GM21390 (cell line): Measurements from ENCODE around the gene SLC16A8.
"Not testable (repeated sequence)": the region's sequence is repeated elsewhere in the genome, so short reads cannot be mapped to it uniquely, and the experiment has no call there.

Experiments used
- ATAC-seq: cut with Tn5 transposase; IDR thresholded peaks from one replicate; pipeline ENCODE4 v1.9.1; 2021; ENCODE audit not compliant: unreplicated experiment

The SLC16A8 gene

DNA sequence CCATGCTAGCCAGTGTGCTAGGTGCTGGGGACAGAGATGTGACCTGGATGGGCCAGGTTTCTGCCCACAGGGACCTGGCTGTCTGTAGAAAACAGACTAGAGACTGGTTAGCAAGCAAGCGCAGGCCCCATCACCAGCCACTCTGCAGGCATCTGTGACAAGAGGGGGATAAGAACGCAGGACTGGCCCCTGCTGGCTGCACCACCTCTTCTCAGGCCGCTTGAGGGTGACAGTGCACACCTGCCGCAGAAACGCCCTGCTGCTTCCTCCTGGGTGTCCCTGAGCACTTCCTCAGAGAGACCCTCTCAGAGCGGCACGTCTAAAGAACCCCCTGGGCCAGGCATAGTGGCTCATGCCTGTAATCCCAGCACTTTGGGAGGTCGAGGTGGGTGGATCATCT, 32.7 kb downstream of the SLC16A8 start:
- no peak for ATAC-seq

DNA sequence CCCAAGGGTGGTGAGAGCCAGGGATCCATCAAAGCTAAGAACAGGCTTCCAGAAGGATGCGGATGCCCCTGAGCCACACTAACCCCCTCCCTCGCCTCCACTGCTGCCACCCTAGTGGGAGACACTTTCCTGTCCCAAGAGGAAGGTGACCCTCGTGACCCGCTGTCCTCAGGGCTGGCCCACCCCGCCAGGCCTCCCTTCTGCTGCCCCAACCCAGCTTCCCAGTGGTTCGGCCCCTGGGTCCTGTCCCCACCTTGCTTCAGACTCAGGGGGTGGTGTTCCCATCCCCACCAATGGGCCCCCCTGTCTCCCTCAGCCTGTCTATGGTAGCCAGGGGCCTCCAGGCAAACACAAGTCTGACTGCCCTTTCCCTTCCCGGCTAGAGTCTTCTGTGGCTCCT, 33.3 kb downstream of the SLC16A8 start:
- no peak for ATAC-seq

DNA sequence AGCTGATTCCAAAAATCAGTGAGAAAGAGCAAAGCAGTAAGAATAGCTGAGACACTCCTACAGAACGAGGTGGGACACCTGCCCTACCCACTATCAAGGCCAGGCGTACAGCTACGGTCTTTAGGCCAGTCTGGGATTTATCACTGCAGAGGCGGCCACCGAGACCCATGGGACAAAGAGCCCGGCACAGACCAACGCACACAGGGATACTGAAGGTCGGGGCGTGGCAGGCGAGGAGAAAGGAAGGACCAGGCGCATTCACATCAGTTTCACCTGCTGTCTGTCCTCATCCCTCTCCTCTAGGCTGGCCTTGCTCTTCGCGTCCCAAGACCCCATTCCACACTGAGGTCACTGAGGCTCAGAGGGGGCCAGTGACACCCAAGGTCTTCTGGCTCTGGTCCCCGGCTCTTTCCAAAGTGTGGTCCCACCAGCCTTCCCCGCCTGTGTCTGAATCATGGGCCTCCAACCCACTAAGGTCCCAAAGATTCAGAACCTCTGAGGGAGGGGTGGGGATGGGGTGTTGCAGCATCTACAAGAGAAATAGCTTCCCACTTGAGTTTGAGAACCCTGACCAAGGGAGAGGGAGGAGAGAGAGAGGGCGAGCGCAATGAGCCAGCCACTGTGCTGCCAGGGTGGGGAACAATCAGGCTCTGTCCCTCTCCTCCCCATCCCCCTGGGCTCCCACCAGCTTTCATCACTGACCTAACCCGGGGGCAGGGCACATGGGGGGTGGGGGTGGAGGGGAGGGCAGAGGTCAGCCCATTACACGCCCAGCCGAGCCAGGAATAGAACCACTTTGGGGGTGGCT, 34.0 kb downstream of the SLC16A8 start:
- no peak for ATAC-seq

DNA sequence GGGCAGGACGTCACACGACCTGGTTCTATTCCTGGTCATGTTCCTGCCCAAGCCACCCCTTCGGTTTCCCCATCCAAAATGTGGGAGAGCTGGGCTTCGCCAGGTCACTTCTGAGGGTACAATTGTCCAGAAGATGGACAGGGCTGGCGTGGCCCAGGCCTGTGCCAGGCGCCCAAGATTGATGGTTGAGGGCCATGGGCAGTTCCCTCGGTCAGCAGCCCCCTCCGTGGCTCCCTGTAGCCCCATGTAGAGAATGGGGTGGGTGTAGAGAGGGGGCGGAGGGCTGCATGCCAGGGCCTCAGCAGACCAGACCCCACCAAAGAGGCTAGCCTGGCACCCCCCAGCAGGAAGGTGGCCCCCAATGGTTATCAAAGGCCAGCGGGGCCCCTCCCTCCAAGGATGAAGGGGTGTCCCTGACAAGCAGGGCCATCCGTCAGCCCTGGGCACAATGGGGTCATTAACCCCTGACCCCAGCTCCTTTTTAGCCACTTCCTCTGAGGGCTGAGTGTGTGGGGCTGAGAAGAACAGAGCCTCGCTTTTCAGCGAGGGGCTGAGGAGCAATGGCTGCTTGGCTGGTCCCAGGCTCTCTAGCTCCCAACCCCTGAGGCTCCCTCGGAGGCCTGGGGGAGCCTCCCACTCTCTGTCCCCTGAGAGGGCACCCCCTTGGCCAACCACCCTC, 37.8 kb downstream of the SLC16A8 start:
- ATAC-seq = no peak

DNA sequence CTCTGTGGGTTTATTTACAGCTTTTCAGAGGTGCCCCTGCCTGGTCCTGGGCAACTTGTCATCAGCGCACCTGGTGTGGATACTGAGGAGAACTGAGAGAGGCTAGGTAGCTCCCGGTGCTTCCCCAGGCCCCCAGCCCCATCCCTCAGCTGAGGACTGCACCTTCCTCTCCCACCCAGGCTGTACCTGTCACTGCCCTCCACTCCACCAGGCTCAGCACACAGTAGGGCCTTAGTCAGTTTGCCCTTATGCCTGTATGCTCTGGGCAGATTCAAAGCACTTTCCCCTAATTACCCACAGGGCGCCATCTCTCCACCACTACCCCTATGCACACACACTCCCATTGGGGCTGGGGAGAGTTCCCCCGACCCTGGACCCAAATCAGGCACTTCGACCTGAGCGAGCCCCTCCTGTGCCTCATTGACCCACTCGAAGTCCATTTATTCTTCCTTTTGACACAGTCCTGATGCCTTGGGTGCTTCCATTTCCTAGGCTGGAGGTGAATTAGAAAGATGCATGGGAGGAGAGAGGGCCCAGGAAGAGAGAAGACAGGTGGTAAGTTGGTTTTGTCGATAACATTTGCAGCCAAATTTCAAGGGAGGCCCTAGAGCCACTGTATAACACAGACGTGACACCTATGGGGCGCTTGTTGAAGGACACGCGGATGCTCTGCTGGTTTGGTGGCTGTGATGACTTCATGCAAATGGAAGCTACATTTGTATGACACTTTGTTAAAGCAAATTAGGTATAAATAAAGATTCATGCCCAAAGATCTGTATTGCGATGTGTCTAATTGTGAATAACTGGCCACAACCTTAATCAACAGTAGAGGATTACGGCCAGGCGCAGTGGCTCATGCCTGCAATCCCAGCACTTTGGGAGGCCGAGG, 40.6 kb downstream of the SLC16A8 start:
- no peak for ATAC-seq

DNA sequence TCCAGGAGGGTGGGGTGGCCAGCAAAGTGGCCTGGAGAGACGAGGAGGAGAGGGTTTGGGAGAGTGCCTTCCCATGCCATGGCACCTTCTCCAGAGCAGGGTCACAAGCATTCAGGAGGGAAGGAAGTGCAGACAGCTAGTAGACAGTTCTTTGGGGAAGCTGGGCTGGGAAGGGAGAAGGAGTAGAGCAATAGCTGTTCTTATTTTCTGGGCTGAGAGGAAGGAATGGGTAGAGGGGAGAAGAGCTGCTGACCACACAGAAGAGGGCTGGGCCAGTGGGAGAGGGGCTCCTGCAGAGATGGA, 41.5 kb downstream of the SLC16A8 start:
- ATAC-seq = no peak

DNA sequence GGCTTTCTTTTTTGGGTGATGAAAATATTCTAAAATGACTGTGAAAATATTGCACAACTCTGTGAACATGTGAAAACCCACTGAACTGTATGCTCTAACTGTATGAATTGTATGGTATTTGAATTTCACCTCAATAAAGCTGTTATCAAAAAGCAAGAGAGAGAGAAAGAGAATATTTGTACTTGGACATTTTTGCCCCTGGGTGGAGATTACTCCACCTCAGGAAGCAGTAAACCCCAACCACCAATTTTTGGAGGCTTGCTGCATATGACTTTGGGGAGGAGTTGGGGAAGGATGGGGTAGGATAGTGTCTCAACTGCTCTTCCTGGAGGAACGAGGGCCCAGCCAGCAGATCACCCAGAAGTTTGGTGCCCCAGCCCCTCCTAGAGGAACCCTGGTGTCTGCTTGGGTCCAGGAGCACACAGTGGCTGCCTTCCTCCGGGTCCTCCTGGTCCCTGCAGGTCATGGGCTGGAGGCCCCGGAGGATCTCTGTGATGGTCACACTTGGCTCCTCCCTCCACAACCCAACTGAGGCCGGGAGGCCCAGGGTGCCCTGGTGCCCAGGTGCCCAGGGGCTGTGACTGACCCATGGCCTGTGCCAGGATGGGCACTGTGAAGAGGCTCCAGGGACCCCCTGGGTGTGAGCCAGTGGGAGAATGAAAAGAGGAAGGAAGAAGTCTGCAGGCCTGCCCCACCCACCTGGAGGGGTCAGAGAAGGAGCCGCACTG, 42.1 kb downstream of the SLC16A8 start:
- ATAC-seq = no peak

DNA sequence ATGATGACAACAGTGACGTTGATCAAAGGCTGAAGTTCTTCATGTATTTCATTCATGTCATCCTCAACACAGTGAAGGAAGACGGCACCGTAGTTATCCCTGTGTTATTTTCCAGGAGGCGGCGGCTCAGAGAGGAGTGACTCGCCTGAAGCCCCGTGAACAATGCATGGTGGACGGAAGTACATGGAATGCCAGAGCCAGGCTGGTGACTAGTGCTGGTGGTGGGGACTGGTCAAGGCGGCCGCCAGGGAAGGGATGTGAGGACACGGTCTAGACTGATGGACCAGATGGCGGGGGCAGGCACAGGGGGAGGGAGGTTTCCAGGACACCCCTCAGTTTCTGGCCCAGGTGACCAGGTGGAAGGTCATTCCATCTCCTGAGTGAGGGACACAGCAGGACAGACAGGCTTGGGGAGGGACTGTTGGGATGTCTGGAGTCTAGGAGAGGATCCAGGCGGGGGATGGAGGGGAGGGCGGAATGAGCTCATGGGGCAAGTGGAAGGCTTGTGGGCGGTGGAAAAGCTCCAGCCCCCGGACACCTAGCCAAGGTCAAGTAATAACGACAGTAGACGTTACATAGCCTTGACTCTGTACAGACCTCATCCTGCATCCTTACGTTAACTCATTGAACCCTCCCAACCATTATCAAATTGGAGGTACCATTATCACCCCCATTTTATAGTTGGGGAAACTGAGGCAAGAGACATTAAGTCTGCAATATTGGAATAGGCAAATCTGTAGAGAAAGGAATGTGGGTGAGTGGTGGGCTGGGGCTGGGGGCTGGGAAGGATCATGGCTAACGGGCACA, 42.8 kb downstream of the SLC16A8 start:
- no peak for ATAC-seq

DNA sequence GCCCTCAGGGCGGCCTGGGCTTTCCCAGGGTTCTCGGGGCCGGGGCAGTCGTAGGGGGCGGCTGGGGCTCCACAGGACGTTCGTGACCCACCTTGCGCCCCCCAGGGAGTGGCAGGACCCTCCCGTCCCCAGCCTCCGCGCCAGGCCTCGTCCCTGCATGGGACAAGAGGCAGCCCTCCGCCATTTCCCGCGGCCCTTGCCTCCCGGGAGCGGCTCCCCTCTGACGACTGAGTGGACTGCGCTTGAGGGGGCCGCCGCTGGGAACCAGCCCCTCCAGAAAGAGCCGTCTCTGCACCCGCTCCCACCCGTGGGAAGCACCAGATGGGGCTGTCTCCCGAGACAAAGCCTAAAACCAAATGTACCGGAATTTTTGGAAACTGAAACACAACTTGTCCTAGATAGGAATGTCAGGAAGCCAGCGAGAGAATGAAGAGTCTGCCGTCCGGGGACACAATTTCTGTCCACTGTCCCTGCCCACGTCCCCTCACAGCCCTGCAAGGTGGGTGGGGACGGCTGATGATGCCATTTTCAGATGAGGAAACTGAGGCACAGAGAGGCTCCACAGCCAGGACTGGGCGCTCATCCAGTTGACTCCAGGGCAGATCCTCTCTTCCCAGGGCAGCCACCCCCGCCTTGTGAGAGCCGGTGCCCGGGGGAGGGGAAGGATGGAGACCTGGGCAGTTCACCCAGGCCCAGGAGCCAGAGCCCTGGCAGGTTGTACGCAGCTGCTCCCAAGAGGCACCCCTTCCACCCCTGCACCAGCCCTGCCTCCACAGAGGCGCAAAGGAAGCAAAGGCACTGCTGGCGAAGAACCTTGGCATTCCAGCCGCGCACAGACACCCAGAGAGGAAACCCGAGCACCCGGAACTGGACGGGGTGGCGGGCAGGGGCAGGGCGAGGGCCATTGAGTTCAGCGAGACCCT, 44.8 kb downstream of the SLC16A8 start:
- ATAC-seq = no peak

DNA sequence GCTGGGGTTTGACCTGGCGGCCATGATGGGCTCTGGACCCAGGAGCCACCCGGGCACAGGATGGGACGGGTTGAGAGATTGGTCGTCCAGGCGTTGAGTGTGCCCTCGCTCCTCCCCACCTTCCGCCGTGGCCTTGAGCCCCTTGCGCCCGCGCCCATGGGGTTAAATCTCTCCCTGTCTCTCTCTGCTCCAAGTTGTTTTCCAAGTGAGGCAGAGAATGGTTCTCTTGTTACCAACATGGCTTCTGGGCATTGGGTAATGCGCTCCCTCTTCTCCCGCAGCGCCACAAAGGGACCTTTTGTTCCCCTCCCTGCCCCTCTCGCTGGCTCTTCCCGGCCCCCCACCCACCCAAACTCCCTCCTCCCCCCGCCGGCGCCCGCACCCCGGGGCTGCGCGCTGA, 45.6 kb downstream of the SLC16A8 start:
- no peak for ATAC-seq

DNA sequence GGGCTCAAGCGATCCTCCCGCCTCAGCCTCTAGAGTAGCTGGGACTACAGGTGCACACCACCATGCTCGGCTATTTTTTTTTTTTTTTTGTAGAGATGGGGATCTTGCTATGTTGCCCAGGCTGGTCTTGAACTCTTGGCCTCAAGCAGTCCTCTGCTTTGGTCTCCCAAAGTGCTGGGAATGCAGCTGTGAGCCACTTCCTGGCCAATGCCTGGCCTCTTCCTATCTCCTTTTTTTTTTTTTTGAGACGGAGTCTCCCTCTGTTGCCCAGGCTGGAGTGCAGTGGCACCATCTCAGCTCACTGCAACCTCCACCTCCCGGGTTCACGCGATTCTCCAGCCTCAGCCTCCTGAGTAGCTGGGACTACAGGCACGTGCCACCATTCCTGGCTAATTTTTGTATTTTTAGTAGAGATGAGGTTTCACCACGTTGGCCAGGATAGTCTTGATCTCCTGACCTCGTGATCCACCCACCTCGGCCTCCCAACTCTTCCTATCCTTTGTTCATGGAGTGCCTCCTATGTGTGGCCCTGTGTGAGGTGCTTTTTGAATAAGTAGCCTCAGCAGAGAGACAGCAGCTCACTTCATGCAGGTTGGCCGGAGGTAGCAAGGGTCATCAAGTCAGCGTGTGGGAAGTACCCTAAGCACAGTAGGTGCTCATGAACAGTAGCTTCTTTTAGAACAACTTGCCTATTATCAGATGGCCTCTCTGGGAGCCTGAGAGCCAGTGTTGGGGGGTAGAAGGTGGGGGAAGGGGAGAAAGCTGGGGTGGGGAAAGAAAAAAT, 46.4 kb downstream of the SLC16A8 start:
- not testable (repeated sequence) for ATAC-seq

DNA sequence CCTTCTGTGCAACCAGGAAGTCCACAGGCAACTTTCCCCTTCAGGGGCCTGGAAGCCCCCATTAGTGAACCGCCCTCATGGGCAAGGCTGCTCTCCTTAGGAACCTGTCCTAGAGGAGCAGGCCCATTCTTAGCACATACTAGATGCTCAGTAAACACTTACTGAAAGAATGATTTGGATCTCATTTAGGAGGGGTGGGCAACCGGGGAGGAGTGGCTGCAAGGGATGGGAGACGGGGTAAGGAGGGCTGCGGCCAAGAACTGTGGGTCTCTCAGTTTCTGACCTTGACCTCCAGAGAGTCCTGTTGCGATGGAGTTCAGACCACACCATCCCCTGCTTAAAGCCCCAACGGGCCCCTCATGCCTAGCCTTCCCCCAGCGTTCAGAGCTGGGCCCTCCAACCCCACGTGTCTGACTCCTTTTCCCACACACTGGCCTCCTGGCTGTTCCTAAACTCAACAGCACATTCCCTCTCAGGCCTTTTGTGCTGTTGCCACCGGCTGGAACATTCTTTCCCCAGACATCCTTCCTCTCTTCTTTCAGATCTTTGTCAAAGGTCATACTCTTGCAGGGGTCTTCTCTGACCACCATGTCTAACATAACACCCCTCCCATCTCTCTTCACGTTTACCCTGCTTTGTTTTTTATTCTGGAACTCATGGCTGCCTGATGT, 47.5 kb downstream of the SLC16A8 start:
- no peak for ATAC-seq

DNA sequence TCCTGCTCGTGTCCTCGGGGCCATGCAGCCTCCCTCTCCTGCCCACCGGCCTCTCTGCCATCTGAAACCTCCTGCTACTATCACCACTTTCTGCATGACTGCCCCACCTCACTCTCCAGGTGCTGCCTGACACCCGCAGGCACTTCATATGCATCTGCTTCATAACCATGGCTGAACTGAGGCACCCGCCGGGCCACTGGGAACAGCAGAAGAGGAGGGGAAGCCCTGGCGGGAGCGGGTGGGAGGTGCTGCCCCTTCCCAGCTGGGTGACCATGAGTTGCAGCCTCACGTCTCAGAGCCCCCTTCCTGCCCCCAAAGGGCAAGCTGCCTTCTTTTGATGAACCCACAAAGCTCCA, 48.5 kb downstream of the SLC16A8 start:
- ATAC-seq = no peak

DNA sequence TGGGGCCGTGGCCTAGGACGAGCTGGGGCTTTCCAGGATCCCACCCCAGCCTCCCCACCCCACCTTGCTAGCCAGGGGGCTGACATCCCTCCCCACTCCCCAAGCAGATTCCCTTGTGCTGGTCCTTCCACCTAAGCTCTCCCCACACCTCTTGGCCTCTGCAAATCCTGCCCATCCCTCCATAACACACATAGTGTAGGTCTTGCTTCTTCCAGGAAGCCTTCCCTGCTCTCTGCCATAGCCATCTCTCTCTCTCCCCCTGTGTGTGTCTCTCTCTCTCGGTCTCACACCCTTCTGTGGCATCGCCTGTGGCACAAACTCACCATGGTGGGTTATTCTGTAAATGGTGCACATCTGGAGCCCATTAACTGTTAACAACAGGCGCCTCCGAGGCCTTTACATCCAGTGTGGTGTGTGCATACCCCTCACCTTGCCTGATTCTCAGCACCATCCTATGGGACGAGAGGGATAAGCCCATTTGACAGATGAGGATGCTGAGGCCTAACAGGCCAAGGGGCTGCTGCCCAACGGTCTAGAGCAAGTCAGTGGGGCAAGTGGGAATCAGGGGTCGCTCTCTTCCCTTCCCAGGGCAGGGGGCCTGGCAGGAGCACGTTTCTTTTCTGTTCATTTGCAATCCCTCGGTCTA, 49.0 kb downstream of the SLC16A8 start:
- ATAC-seq = no peak

DNA sequence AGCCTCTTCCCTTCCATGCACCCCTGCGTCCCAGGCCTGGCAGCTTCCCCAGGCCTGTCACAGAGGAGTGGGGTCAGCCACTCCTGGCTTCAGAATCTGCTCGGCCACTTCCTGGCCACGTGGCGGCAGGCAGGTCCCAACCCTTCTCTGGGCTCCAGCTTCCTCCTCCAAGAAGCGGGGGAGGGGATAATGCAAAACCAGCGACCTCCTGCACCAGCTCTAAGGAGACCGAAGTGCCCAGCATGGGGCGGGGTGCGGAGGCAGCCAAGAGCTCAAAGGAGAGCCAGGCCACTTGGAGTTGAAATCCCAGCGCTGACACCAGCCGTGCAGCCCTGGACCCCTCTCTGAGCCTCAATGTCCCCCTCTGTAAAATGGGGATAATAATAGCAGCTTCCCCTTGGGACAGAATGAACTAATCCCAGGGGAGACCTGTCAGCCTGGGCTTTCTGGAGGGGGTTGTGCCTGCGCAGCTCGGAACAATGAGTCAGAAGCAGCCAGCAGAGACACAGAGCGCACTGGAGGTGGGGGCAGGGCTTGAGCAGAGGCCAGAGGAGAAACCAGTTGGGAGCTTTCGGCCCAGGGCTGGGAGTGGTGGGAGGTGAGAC, 49.6 kb downstream of the SLC16A8 start:
- no peak for ATAC-seq

DNA sequence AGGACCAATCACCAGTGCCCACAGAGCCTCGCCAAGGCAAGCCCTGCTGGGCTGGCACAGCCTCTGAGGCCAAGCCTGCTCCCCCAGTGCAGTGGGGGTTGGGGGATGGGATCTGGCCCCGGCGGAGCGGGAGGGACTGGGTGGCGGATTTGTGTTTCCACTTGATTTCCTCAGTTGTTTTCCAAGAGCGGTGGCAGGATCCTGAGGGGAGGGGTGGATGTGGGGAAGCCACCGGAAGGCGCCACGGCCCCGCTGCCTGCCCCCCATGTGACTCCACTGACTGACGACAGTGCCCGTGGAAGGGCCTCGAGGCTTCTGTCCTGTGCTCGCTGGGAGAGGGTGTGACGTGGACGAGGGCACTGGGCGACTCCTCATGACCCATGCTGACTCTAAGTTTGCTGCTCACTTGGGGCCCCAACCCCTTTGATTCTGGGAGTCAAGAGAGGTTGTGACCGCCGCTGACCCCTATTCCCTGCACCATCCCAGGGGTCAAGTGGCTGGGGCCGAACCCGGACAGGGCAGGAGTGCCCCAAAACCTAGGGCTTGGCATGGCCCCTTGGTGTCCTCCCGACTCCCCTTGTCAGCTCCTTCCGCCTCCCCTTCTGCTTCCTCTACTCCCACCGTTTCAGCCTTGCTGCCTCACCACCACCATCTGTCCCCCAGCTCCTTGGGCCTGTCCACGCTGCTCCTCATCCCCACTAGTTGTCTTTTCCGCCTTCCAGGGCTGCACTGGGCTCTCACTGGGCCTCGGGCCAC, 50.3 kb downstream of the SLC16A8 start:
- no peak for ATAC-seq
